OCI-LY3 (cell line): ENCODE data around the gene C20orf141.

Source experiments
- H2AFZ ChIP-seq: fragments of 200-600, 300-600 bp; shearing (Covaris generic); 2 replicates; pipeline ENCODE4 v1.6.0; 2014; ENCODE audit warnings: antibody characterized with exemption, low read depth, low read length
- H3K27ac ChIP-seq: fragments of 200-600, 300-600 bp; sonication (generic); 2 replicates; pipeline ENCODE4 v1.5.1; 2014; ENCODE audit warnings: mild to moderate bottlenecking, low read length, moderate library complexity, mixed read lengths
- H3K27me3 ChIP-seq: fragments of 200-600, 300-600 bp; sonication (generic); 2 replicates; pipeline ENCODE4 v1.6.1; 2014; ENCODE audit warnings: low read depth, low read length, mixed read lengths
- H3K36me3 ChIP-seq: fragments of 200-600, 300-600 bp; sonication (generic); replicated peaks from 2 replicates; pipeline ENCODE3; 2014; ENCODE audit warnings: low read depth, low read length, mixed read lengths
- H3K4me1 ChIP-seq: fragments of 300-600, 200-600 bp; sonication (generic); 2 replicates; pipeline ENCODE4 v1.6.1; 2014; ENCODE audit warnings: low read length, mixed read lengths
- H3K4me2 ChIP-seq: fragments of 200-600, 300-600 bp; sonication (generic); 2 replicates; pipeline ENCODE4 v1.6.1; 2014; ENCODE audit warnings: low read length, mixed read lengths
- H3K4me3 ChIP-seq: fragments of 300-600, 200-600 bp; sonication (generic); 2 replicates; pipeline ENCODE4 v1.5.1; 2014; ENCODE audit warnings: antibody characterized with exemption, mild to moderate bottlenecking, low read length, moderate library complexity
- H3K79me2 ChIP-seq: fragments of 300-600, 200-600 bp; shearing (Covaris generic); 2 replicates; pipeline ENCODE4 v1.6.1; 2014; ENCODE audit warnings: mild to moderate bottlenecking, low read length, mixed read lengths
- H3K9ac ChIP-seq: fragments of 300-600, 200-600 bp; shearing (Covaris generic); 2 replicates; pipeline ENCODE4 v1.6.0; 2014; ENCODE audit warnings: mild to moderate bottlenecking, low read length, moderate library complexity
- H3K9me3 ChIP-seq: fragments of 200-600, 300-600 bp; shearing (Covaris generic); 2 replicates; pipeline ENCODE4 v1.6.1; 2014; ENCODE audit warnings: low read length, mixed read lengths; ENCODE audit not compliant: insufficient read depth
- H4K20me1 ChIP-seq: fragments of 200-600, 300-600 bp; sonication (generic); 2 replicates; pipeline ENCODE4 v1.6.1; 2016; ENCODE audit warnings: low read length, mixed read lengths; ENCODE audit not compliant: insufficient read depth
- CTCF ChIP-seq: fragments of 200-600, 300-600 bp; sonication (generic); IDR thresholded peaks from 2 replicates; pipeline ENCODE4 v1.5.1; 2014; ENCODE audit warnings: antibody characterized with exemption, low read length, low read depth
- EZH2phosphoT487 ChIP-seq: fragments of 200-600 bp; shearing (Covaris generic); IDR thresholded peaks from 2 replicates; pipeline ENCODE4 v1.6.1; 2018; ENCODE audit warnings: antibody characterized with exemption, mixed run types, low read depth

The C20orf141 gene

GRCh38 chr20:2794866-2795447 is 19.8 kb upstream of the C20orf141 start:
- Histone ChIP-seq H4K20me1 (no peaks in the 10 kb centered on the region), H3K4me1 (peaks cover 17% of the 10 kb centered on the region), H2AFZ (no peak overlapping the region), H3K4me3 (no peak overlapping the region), H3K27ac (no peak overlapping the region), H3K4me2 (no peak overlapping the region), H3K9ac (no peak overlapping the region), H3K79me2 (no peaks in the 10 kb centered on the region), H3K9me3 (no peaks in the 10 kb centered on the region), H3K27me3 (peaks cover 24% of the 10 kb centered on the region; the same call in 1 of the 2 replicates), H3K36me3 (no peaks in the 10 kb centered on the region)
- TF ChIP-seq EZH2phosphoT487 (no peak), CTCF (no peak)

GRCh38 chr20:2795451-2795850 is 19.3 kb upstream of the C20orf141 start:
- H3K9me3 ChIP-seq: no peaks in the 10 kb centered on the region
- H3K27ac ChIP-seq: no peak overlapping the region
- H3K79me2 ChIP-seq: no peaks in the 10 kb centered on the region
- no peak overlapping the region for H3K9ac ChIP-seq
- no peaks in the 10 kb centered on the region for H3K36me3 ChIP-seq
- no peak overlapping the region for H3K4me3 ChIP-seq
- peaks cover 17% of the 10 kb centered on the region for H3K4me1 ChIP-seq
- TF ChIP-seq EZH2phosphoT487 (no peak), CTCF (no peak)
- H2AFZ ChIP-seq: no peak overlapping the region
- no peaks in the 10 kb centered on the region for H4K20me1 ChIP-seq
- peaks cover 24% of the 10 kb centered on the region; the same call in 1 of the 2 replicates for H3K27me3 ChIP-seq
- H3K4me2 ChIP-seq: no peak overlapping the region

- TF ChIP-seq EZH2phosphoT487 (no peak), CTCF (no peak)
- Histone ChIP-seq H3K27me3 (peaks cover 25% of the 10 kb centered on the region; the same call in 1 of the 2 replicates), H3K36me3 (no peaks in the 10 kb centered on the region)
Observed at GRCh38 chr20:2796011-2796660, 18.7 kb upstream of the C20orf141 start.

GRCh38 chr20:2797136-2797983 is 17.4 kb upstream of the C20orf141 start:
- Histone ChIP-seq H3K4me3 (no peak overlapping the region), H3K9ac (no peak overlapping the region), H4K20me1 (no peaks in the 10 kb centered on the region), H3K27ac (no peak overlapping the region), H3K4me1 (peaks cover 27% of the 10 kb centered on the region), H3K27me3 (peaks cover 21% of the 10 kb centered on the region), H3K36me3 (no peaks in the 10 kb centered on the region), H3K79me2 (no peaks in the 10 kb centered on the region), H2AFZ (0 out of 2 replicates have a peak overlapping the region, but pooled peaks have one; percentile 25), H3K9me3 (no peaks in the 10 kb centered on the region), H3K4me2 (no peak overlapping the region)
- TF ChIP-seq EZH2phosphoT487: no peak
- no peak for TF ChIP-seq CTCF

More at GRCh38 chr20:2796011-2796660, 18.7 kb upstream of the C20orf141 start:
- Histone ChIP-seq H3K4me2 (no peak overlapping the region), H3K79me2 (no peaks in the 10 kb centered on the region), H3K9me3 (no peaks in the 10 kb centered on the region), H3K27ac (no peak overlapping the region), H3K4me1 (peaks cover 22% of the 10 kb centered on the region), H3K9ac (no peak overlapping the region), H2AFZ (no peak overlapping the region), H3K4me3 (no peak overlapping the region), H4K20me1 (no peaks in the 10 kb centered on the region)
